GM23248 (cell line): Measurements from ENCODE around the gene PIWIL4.

Experiments used
- EZH2 ChIP-seq: fragments of 200-600 bp; sonication (generic); IDR thresholded peaks from 2 replicates; pipeline ENCODE4 v1.6.1; 2018; ENCODE audit warnings: antibody characterized with exemption, mild to moderate bottlenecking; ENCODE audit not compliant: insufficient read depth, poor library complexity, severe bottlenecking
- EZH2phosphoT487 ChIP-seq: fragments of 200-600 bp; sonication (generic); IDR thresholded peaks from 2 replicates; pipeline ENCODE4 v1.6.1; 2018; ENCODE audit warnings: antibody characterized with exemption, moderate library complexity, mild to moderate bottlenecking, low read depth; ENCODE audit not compliant: insufficient read depth

GRCh38 chr11:94563848-94564467 is 3.2 kb upstream of the PIWIL4 start:
- TF ChIP-seq EZH2phosphoT487 (no peak), EZH2 (no peak)
